Posterior cingulate gyrus (tissue), 11 donors: ENCODE results near the gene AKAP8L.
A peak's percentile ranks its signal among the peaks of the same experiment; 100 is the strongest.
"Not testable (repeated sequence)": the region's sequence is repeated elsewhere in the genome, so short reads cannot be mapped to it uniquely, and the experiment has no call there.

Source experiments
- DNase-seq, 10 donors: peaks; one replicate each; pipeline versions ENCODE4 v3.0.0 to v3.0.0-alpha.2; 2020 to 2021; ENCODE audit warnings: mixed read lengths in 3 of 10
- intact Hi-C: fragments of 100-400 bp; cut with DNase I; formaldehyde crosslinking; loops from one replicate; pipeline ENCODE4 v1.15.1; 2023

Gene AKAP8L

DNA sequence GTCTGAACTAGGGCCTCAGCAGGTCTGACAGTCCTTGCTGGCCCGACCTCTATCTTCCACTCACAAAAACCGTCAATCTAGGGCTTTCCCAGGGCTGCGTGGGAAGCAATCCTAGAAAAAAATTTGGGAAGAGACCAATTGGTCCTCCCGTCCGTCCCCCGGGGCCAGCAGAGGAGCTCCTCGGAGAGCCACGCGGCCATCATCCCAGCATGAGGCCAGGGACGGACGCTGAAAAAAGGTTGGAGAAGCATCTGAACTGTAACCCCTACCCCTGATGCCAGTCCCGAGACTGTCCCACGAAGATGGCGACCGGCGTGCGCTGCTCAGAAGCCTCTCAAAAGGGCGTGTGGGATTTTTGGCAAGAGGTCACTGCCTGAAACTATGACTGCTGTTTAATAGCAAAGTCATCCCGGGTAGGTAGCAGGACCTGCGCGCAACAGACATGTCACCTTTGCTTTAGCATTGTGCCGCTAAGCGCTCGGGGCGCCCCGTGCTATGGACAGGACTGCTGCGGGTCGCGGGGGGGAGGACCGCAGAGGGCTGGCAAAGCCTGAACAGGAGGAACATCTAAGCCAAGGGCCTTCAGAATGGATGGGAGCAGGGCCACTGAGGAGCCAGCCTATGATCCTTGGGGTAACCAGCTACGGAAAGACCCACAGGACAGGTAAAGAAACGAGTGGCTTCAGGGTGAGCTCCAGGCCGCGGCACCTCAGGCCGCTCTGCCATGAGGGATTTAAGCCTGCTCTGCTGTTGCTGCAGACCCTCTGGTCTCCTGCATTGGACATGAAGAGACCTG, 49.8 kb downstream of the AKAP8L start:
- peak in 1 of 10 donors; percentile 78 for DNase-seq
- intact Hi-C loops = no loop called here

- intact Hi-C loops = no loop called here
- peak in 1 of 10 donors; percentile 46 for DNase-seq
Measured at GRCh38 chr19:15368051-15368632, 50.6 kb downstream of the AKAP8L start.

GRCh38 chr19:15367439-15367838, 51.3 kb downstream of the AKAP8L start:
- intact Hi-C loops = no loop called here
- no peak for DNase-seq

DNA sequence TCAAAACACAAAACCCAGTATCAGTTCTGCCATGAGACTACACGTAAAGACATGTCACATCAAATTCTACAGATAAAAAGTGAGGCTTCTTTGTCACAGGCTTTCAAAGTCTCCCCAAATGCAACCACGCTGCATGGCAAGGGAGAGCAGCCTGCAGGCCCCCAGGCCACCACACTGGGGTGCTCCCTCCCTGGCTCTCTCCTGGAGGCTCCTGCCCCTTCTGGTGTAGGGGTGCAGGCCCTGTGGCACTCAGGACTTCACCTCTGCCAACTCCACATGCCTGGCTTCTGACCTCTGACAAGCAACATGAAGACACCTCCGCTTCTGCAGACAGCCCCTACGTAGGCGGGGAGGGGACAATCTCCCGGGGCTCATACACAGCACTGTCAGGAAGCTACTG, 53.5 kb downstream of the AKAP8L start:
- no peak for DNase-seq
- intact Hi-C loops = no loop called here

- intact Hi-C loops, DNase-seq: not testable (repeated sequence)
Measured at GRCh38 chr19:15363791-15364190, 55.0 kb downstream of the AKAP8L start.

GRCh38 chr19:15363048-15363447, 55.7 kb downstream of the AKAP8L start:
- intact Hi-C loops, DNase-seq: not testable (repeated sequence)

DNA sequence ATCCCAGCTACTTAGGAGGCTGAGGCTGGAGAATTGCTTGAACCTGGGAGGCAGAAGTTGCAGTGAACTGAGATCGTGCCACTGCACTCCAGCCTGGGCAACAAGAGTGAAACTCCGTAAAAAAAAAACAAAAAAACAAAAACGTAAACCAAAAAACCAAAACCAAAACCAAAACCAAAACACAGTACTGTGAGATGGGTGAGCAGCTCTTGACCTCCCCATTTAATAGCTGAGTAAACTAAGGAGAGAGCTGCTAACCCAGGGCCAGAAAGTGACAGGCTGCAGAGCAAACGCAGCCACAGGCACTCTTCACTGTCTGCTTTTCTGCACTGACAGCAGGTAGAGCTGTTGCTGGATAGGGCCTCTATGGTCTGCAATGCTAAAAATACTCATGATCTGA, 58.8 kb downstream of the AKAP8L start:
- DNase-seq = peak in 1 of 10 donors; percentile 10
- intact Hi-C loops = not testable (repeated sequence)

DNA sequence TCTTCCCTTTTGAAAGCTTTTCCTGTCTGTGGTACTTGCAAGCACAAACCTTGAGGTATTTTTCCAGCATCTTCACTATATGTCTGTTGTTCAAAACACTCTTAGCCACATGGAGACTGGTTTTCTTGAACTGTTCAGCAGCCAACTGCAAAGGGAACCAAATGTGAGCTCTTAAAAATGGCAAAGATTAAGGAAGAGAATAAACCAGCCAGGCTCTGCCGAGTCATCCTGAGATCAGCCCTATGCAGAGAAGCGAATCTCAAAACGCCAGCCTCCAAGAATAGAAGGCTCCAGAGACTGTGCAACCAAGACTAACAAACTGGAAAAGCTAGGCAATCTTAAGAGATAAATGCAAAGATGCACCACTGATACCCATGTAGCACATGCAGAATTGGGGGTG, 59.9 kb downstream of the AKAP8L start:
- intact Hi-C loops = no loop called here
- peak in 3 of 10 donors; percentile 9 to 61 (median 35) for DNase-seq

DNA sequence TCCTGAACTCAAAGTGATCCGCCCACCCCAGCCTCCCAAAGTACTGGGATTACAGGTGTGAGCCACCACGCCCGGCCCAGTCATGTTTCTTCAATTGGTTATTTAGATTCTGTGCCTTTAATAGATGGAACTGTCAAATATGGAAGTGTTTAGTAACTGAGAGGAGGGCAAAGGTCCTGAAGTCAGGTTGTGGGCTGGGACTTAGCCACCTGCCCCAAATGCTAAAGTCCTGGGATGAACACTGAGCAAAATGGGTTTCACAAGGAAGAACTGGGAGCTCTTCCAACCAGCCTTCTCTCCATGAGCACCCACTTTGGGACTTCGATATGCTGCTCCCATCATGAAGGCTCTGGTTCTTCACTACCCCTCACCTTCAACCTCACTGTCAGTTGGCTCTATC, 60.9 kb downstream of the AKAP8L start:
- no peak for DNase-seq
- intact Hi-C loops = no loop called here

GRCh38 chr19:15354566-15355296, 64.1 kb downstream of the AKAP8L start:
- intact Hi-C loops = no loop called here
- no peak for DNase-seq

DNA sequence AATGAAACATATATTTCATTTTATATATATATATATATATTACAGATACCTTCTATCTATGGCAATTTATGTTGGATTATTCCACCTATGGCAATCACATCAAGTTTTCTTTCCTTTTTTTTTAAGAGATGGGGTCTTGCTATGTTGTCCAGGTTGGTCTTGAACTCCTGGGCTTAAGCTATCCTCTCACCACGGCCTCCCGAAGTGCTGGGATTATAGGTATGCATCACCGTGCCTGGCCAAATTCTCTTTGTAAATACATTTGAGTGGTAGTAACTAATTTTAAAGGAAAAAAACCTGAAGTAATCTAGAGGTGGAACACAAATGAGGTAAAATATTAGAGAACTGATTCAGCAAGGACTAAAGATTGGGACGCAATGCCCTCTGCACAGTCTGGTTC, 64.9 kb downstream of the AKAP8L start:
- no peak for DNase-seq
- intact Hi-C loops = no loop called here

- peak in 1 of 10 donors; percentile 14 for DNase-seq
- intact Hi-C loops = not testable (repeated sequence)
Measured at GRCh38 chr19:15352535-15352934, 66.3 kb downstream of the AKAP8L start.

DNA sequence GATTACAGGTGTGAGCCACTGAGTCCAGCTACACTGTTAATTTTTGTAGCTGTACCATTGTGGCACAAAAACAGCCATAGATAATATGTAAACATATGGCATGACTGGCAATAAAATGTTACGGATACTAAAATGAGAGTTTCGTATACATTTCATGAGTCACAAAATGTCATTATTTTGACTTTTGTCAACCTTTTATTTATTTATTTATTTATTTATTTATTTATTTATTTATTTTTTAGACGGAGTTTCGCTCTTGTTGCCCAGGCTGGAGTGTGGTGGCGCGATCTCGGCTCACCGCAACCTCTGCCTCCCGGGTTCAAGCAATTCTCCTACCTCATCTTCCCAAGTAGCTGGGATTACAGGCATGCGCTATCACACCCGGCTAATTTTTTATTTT, 77.5 kb downstream of the AKAP8L start:
- intact Hi-C loops = not testable (repeated sequence)
- peak in 1 of 10 donors; percentile 39 for DNase-seq

DNA sequence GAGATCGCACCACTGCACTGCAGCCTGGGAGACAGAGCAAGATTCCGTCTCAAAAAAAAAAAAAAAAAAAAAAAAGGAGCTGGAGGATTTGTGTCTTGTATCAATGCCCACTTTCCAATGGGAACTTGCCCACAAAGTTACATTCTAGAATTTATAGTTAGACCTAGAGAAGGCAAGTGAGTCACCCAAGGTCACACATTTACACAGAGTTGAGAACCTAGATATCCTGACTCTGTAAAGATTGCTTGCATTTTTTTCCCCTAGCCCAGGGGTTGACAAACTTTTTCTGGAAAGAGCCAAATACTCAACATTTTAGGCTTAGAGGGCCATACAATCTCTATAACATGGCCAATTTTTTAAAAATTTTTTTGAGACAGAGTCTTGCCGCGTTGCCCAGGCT, 78.7 kb downstream of the AKAP8L start:
- intact Hi-C loops = no loop called here
- DNase-seq = no peak

GRCh38 chr19:15337202-15337601, 81.6 kb downstream of the AKAP8L start:
- peak in 1 of 10 donors; percentile 19 for DNase-seq
- intact Hi-C loops = no loop called here

DNA sequence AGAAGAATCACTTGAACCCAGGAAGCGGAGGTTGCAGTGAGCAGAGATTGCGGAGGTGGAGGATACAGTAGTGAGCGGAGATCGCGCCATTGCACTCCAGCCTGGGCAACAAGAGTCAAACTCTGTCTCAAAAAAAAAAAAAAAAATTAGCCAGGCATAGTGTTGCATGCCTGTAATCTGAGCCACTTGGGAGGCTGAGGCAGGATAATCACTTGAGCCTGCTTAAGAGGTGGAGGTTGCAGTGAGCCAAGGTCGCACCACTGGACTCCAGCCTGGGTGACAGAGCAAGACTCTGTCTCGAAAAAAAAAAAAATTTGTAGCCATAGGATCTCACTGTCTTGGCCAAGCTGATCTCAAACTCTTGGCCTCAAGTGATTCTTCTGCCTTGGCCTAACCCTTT, 82.8 kb downstream of the AKAP8L start:
- intact Hi-C loops = not testable (repeated sequence)
- DNase-seq = peak in 1 of 10 donors; percentile 36

GRCh38 chr19:15332311-15332996, 86.3 kb downstream of the AKAP8L start, which contains the start of gene BRD4:
Gene BRD4, minus strand, starts transcription at chr19:15332539. Its CDS starts 59,440 bp downstream, at chr19:15273099.
- intact Hi-C loops = loop anchor here (5.0 kb wide), 2 partner anchors 50 to 65 kb away; no protein-coding TSS in a partner anchor
- peak; percentile 50 to 95 (median 68) for DNase-seq

- intact Hi-C loops = loop anchor here (2.0 to 5.0 kb wide), 3 partner anchors 43 to 64 kb away; no protein-coding TSS in a partner anchor
- peak in 7 of 10 donors; percentile 14 to 90 (median 54) for DNase-seq
Measured at GRCh38 chr19:15331419-15332310, 87.1 kb downstream of the AKAP8L start.

- intact Hi-C loops = loop anchor here (2.0 to 5.0 kb wide), 3 partner anchors 42 to 64 kb away; no protein-coding TSS in a partner anchor
Measured at GRCh38 chr19:15330801-15331418, 87.9 kb downstream of the AKAP8L start.

More at GRCh38 chr19:15330801-15331418, 87.9 kb downstream of the AKAP8L start:
- DNase-seq = peak in 1 of 10 donors; percentile 24
